Measurements from ENCODE around the gene TAF1B. TPM values are rescaled to one million over a fixed set of nuclear protein-coding genes. Genes with fewer than 3 reads are reported as not detected.
A peak's percentile ranks its signal among the peaks of the same experiment; 100 is the strongest.

Gene TAF1B
- total RNA-seq, 1 experiment from 2014 or later, result 29.9 TPM

GRCh38 chr2:9884436-9884835 is 41.2 kb downstream of the TAF1B start:
- Mint-ChIP-seq H3K4me1 (peaks cover 17 to 23% of the 10 kb centered on the region in 2 experiments), H3K4me3 (no peak overlapping the region), H3K27ac (peak overlapping the region in 2 of 3 experiments; percentile 73 to 95; a peak in 2 of 7 replicates), H3K27me3 (ENCODE audit: low read depth) (no peaks in the 10 kb centered on the region), H3K9me3 (peaks cover 7 to 12% of the 10 kb centered on the region in 2 experiments), H3K36me3 (ENCODE audit: insufficient read depth in 1 of 3, low read depth in 3 of 3) (peaks cover 21 to 55% (median 40%) of the 10 kb centered on the region in 3 experiments)
- Histone ChIP-seq H4K8ac (replicated peaks; ENCODE audit: insufficient read length, low read depth, low read length) (no peak overlapping the region), H2BK12ac (ENCODE audit: insufficient read length, low read depth, low read length) (no peak overlapping the region), H3K4me2 (ENCODE audit: insufficient read depth, insufficient read length, low read length) (no peak overlapping the region), H3K4me1 (ENCODE audit: insufficient read depth, low read length) (no peaks in the 10 kb centered on the region), H3K9me3 (ENCODE audit: control insufficient read depth, low read depth, low read length) (no peaks in the 10 kb centered on the region), H3K79me1 (ENCODE audit: insufficient read depth, low read depth, low read length, poor library complexity, severe bottlenecking) (no peaks in the 10 kb centered on the region), H3K23ac (ENCODE audit: insufficient read length, low read depth, low read length) (no peak overlapping the region), H3K4ac (ENCODE audit: low read depth, low read length) (no peak overlapping the region), H2AFZ (ENCODE audit: low read length) (no peak overlapping the region), H3K27me3 (ENCODE audit: insufficient read depth, low read length) (no peaks in the 10 kb centered on the region), H2BK5ac (ENCODE audit: insufficient read length, low read length) (no peak overlapping the region), H3K79me2 (ENCODE audit: insufficient read depth, low read length) (no peaks in the 10 kb centered on the region), H3K27ac (ENCODE audit: insufficient read length, low read depth, low read length) (no peak overlapping the region), H2AK5ac (ENCODE audit: insufficient read length, low read length) (no peak overlapping the region), H3K9ac (ENCODE audit: extremely low read depth, insufficient read length, low read length) (no peak overlapping the region), H2BK15ac (ENCODE audit: low read depth, low read length) (no peak overlapping the region), H3K23me2 (ENCODE audit: insufficient read length, low read depth, low read length, poor library complexity, severe bottlenecking) (no peaks in the 10 kb centered on the region), H2BK20ac (ENCODE audit: low read depth, low read length, poor library complexity, severe bottlenecking) (no peak overlapping the region), H4K91ac (ENCODE audit: insufficient read length, low read depth, low read length) (no peak overlapping the region), H4K20me1 (ENCODE audit: control insufficient read depth, insufficient read depth, insufficient read length) (no peaks in the 10 kb centered on the region), H3K14ac (ENCODE audit: insufficient read depth, low read length) (no peak overlapping the region), H4K5ac (ENCODE audit: insufficient read length, low read depth, low read length) (no peak overlapping the region), H3T11ph (ENCODE audit: low read length) (no peak overlapping the region), H3K18ac (ENCODE audit: insufficient read length, low read depth, low read length) (no peak overlapping the region), H3K56ac (ENCODE audit: insufficient read length, low read depth, low read length) (no peak overlapping the region), H2BK120ac (ENCODE audit: low read depth, low read length, poor library complexity, severe bottlenecking) (no peak overlapping the region)
- no CpG with 5 or more reads among the region's 6 CpGs for WGBS (ENCODE audit: extremely low coverage, insufficient read length, low lambda C conversion rate)
- TF ChIP-seq CTCF (conservative IDR thresholded peaks at IDR 0.05), result no peak
- DNase-seq, result no peak
